HEK293 (cell line): ENCODE results near the gene LRRC4C.

Experiments
- SP7 ChIP-seq: fragments of 450-650 bp; formaldehyde crosslinking; IDR thresholded peaks from 2 replicates; pipeline ENCODE4 v1.5.1; 2016; ENCODE audit warnings: missing biosample characterization, missing genetic modification characterization
- ZNF211 ChIP-seq: fragments of 450-650 bp; formaldehyde crosslinking; IDR thresholded peaks from 2 replicates; pipeline ENCODE4 v1.5.1; 2016; ENCODE audit warnings: low read depth, missing biosample characterization, missing genetic modification characterization
- ZNF416 ChIP-seq: fragments of 450-650 bp; formaldehyde crosslinking; IDR thresholded peaks from 2 replicates; pipeline ENCODE4 v1.5.1; 2016; ENCODE audit warnings: missing biosample characterization, missing genetic modification characterization

- TF ChIP-seq SP7 (tag by site-specific recombination) (no peak), ZNF416 (tag by site-specific recombination) (no peak), ZNF211 (tag by site-specific recombination) (no peak)
These were observed 139.2 kb downstream of the LRRC4C start for GRCh38 chr11:41320238-41320637.
